Peyer's patch (tissue), 4 donors: ENCODE data around the gene CD80. TPM values are rescaled to one million over a fixed set of nuclear protein-coding genes. Genes with fewer than 3 reads are reported as not detected.

Experiments
- total RNA-seq, 4 donors: library from RNA; depleted of rRNA; stranded (reverse); fragments of >200 nt; gene quantifications; one replicate each; pipeline ENCODE4 v1.1.0, GENCODE V29; 2016

The CD80 gene
- total RNA-seq, 4 donors from 2014 or later, result 4.2 to 19.8 TPM; not detected in 2

Other genes with a start within 250 kb of the CD80 start
- gene TMEM39A, start 96.0 kb downstream of the CD80 start, total RNA-seq, result 10 to 100 TPM; 14.0 to 34.4 (median 25.0) TPM
- 10 to 100 TPM; 10.7 to 21.2 (median 15.9) TPM for gene POGLUT1, start 90.7 kb downstream of the CD80 start, total RNA-seq
- gene TIMMDC1, start 61.1 kb downstream of the CD80 start, total RNA-seq, result 10 to 100 TPM; 29.7 to 59.4 (median 40.3) TPM
- 1 to 10 TPM in 3 of 4 donors, under 1 TPM in 1; 0.35 to 5.0 (median 1.4) TPM for gene ADPRH, start 19.9 kb upstream of the CD80 start, total RNA-seq
- 1 to 10 TPM in 1 of 4 donors, under 1 TPM in 2, not detected in 1; 0.70 to 4.1 (median 0.85) TPM for gene PLA1A, start 38.3 kb upstream of the CD80 start, total RNA-seq
- 1 to 10 TPM; 3.0 to 8.3 (median 6.3) TPM for gene POPDC2, start 101.0 kb upstream of the CD80 start, total RNA-seq
- 10 to 100 TPM; 30.9 to 57.8 (median 44.8) TPM for gene COX17, start 117.8 kb upstream of the CD80 start, total RNA-seq
- 10 to 100 TPM in 1 of 4 donors, 1 to 10 TPM in 2, not detected in 1; 2.1 to 21.5 (median 6.2) TPM for gene CFAP91, start 143.4 kb upstream of the CD80 start, total RNA-seq
- 100 to 1,000 TPM in 3 of 4 donors, 10 to 100 TPM in 1; 56.9 to 572 (median 406) TPM for gene NR1I2, start 222.5 kb upstream of the CD80 start, total RNA-seq